Skeletal muscle tissue (tissue), 4 donors: ENCODE measurements around the gene AK9. TPM values are rescaled to one million over a fixed set of nuclear protein-coding genes. Genes with fewer than 3 reads are reported as not detected.

Experiments
- H3K27ac ChIP-seq: one replicate; pipeline ENCODE4 v1.7.0; 2013; ENCODE audit warnings: mild to moderate bottlenecking, low read depth, low read length, inconsistent platforms
- H3K27me3 ChIP-seq, 3 donors: one replicate each; pipeline ENCODE4 v1.7.0; 2013; ENCODE audit warnings: low read length in 3 of 3; ENCODE audit not compliant: control insufficient read depth in 3 of 3, insufficient read depth in 3 of 3
- H3K36me3 ChIP-seq, 3 donors: one replicate each; pipeline ENCODE4 v1.7.0; 2013; ENCODE audit warnings: low read length in 3 of 3; ENCODE audit not compliant: control insufficient read depth in 3 of 3, insufficient read depth in 3 of 3
- H3K4me1 ChIP-seq, 3 donors: one replicate each; pipeline ENCODE4 v1.7.0; 2013; ENCODE audit warnings: low read length in 3 of 3, mild to moderate bottlenecking in 3 of 3; ENCODE audit not compliant: control insufficient read depth in 3 of 3, insufficient read depth in 3 of 3
- H3K4me3 ChIP-seq, 3 donors: one replicate each; pipeline ENCODE4 v1.7.0; 2013; ENCODE audit warnings: low read length in 3 of 3
- H3K9ac ChIP-seq, 3 donors: one replicate each; pipeline ENCODE4 v1.7.0; 2013; ENCODE audit warnings: low read length in 3 of 3, mild to moderate bottlenecking in 3 of 3, moderate library complexity in 2 of 3, low read depth in 1 of 3
- H3K9me3 ChIP-seq, 3 donors: one replicate each; pipeline ENCODE4 v1.7.0; 2013; ENCODE audit warnings: low read length in 3 of 3; ENCODE audit not compliant: control insufficient read depth in 3 of 3
- total RNA-seq: library from RNA; depleted of rRNA; stranded (reverse); fragments of >200 nt; gene quantifications from one replicate; pipeline ENCODE4 v1.2.3, GENCODE V29; 2014
- donor health status: Osteomylitis.

The AK9 gene
- total RNA-seq, 1 donor from 2014 or later, result 14.1 TPM

- Histone ChIP-seq H3K4me1 (no peaks in the 10 kb centered on the region), H3K9me3 (no peaks in the 10 kb centered on the region), H3K36me3 (no peaks in the 10 kb centered on the region), H3K9ac (no peak overlapping the region), H3K27ac (no peak overlapping the region), H3K4me3 (no peak overlapping the region), H3K27me3 (no peaks in the 10 kb centered on the region)
These were observed 182.7 kb downstream of the AK9 start for GRCh38 chr6:109508166-109508860.

DNA sequence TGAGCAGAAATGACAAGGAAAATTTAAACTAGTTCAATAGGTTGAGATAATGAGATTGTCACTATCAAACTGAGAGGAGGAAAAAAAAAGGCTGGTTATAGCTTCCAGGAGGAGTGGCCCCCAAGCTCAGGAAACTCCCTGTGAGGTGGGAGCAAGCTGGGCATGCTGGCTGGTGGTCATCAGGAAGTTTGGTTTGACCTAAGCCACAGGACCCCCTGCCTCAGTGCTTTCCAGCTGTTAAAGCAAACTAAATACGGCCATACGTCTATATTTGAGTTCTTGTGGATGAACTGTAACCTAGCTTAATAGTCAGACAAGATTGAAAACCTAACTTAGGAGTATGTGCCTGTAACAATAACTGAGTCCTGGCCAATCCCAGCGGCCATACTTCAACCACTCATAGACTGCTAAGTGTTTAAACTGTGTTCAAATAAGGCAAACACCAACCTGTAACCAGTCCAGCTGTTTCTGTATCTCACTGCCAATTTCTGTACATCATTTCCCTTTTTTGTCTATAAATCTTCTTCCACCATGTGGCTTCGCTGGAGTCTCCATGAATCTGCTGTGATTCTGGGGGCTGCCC is 183.4 kb downstream of the AK9 start:
- Histone ChIP-seq H3K27me3 (no peaks in the 10 kb centered on the region), H3K4me3 (no peak overlapping the region), H3K36me3 (no peaks in the 10 kb centered on the region), H3K27ac (no peak overlapping the region), H3K9ac (no peak overlapping the region), H3K9me3 (no peaks in the 10 kb centered on the region), H3K4me1 (no peaks in the 10 kb centered on the region)

- no peaks in the 10 kb centered on the region for H3K36me3 ChIP-seq
- H3K27ac ChIP-seq, result no peak overlapping the region
- no peaks in the 10 kb centered on the region for H3K9me3 ChIP-seq
- no peak overlapping the region for H3K9ac ChIP-seq
- no peak overlapping the region for H3K4me3 ChIP-seq
- no peaks in the 10 kb centered on the region for H3K27me3 ChIP-seq
- H3K4me1 ChIP-seq, result no peaks in the 10 kb centered on the region
These were observed 184.2 kb downstream of the AK9 start for GRCh38 chr6:109506841-109507240.

DNA sequence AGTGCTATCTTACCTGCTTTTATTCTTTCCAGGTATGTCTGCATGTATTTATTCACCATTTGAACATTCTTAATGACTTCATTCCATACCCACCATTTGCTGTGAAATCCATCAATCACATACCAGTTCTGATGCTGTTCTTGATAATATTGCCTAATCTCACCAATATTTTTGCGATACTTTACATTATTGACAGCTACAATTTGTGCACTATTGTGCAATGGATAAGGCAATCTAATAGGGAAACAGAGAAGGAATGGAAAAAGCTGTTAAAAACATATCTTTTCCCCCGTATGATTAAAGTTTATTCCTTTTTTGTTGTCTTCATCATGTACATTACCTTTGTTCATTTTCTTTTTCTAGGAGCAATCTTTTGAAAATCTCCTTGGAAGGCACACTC is 184.7 kb downstream of the AK9 start:
- no peaks in the 10 kb centered on the region for H3K4me1 ChIP-seq

DNA sequence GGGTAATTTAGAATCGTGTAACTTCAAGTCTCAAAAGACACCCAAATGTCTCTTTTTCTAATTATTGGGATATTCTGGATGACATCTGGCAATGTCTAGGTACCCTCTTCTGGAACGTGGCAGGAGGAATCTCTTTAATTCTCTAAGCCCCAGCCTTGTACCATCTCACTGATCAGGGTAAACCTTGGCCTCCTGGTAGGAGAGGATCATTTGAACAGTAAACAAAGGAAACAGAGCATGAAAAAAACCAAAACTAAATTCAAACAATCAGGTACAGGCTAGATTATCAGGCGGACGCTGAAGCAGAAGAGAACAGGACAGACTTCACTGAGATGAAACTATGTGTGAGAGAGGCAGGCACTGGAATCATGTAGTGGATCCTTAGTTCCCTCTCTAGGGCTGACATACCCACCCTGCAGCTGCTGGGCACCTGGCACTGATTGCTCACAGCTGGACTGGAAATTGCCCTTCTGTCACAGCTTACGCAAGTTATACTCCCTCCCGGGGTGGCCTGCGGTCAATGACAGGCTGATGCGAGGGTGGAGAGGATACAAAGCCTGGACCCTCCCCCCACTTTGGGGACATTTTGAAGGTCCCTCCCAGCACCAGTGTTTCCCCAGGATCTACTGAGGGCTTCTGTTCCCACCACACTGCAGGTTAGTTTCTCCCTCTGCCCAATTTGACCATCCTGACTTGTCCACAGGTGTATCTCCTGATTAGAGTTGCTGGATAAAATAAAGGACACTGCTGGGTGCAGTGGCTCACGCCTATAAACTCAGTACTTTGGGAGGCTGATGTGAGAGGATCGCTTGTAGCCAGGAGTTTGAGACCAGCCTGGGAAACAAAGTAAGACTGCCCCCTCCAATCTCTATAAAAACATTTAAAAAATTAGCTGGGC is 187.4 kb downstream of the AK9 start:
- Histone ChIP-seq H3K9me3 (no peaks in the 10 kb centered on the region), H3K36me3 (no peaks in the 10 kb centered on the region), H3K4me1 (no peaks in the 10 kb centered on the region), H3K27me3 (no peaks in the 10 kb centered on the region), H3K9ac (no peak overlapping the region), H3K27ac (no peak overlapping the region), H3K4me3 (no peak overlapping the region)

More for the DNA sequence above, 184.7 kb downstream of the AK9 start:
- Histone ChIP-seq H3K9ac (no peak overlapping the region), H3K27me3 (no peaks in the 10 kb centered on the region), H3K36me3 (no peaks in the 10 kb centered on the region), H3K9me3 (no peaks in the 10 kb centered on the region), H3K27ac (no peak overlapping the region), H3K4me3 (no peak overlapping the region)

DNA sequence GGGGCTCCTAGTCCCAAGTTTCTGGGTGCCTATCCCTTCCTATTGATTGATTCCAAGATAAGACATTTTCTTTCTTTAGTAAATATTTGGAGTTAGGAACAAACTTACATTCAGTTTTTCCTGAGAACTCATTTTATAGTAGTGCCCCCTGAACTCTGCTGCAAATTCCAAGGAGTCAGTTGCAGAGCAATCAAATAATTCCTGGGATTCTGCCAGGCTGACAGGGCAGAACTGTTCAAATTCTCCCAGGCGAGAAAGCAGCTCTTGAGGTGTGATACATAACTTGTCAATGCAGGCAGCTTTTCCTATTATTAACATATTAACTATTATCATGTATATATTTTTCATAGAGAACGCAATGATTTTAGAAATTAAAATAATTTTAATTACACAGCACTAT is 192.1 kb downstream of the AK9 start:
- no peaks in the 10 kb centered on the region for H3K4me1 ChIP-seq
- no peaks in the 10 kb centered on the region for H3K9me3 ChIP-seq
- no peak overlapping the region for H3K4me3 ChIP-seq
- H3K9ac ChIP-seq, result no peak overlapping the region
- H3K36me3 ChIP-seq, result no peaks in the 10 kb centered on the region
- H3K27me3 ChIP-seq, result no peaks in the 10 kb centered on the region
- no peak overlapping the region for H3K27ac ChIP-seq

GRCh38 chr6:109498052-109498451 is 192.9 kb downstream of the AK9 start:
- no peak overlapping the region for H3K4me3 ChIP-seq
- H3K27me3 ChIP-seq, result no peaks in the 10 kb centered on the region
- H3K9me3 ChIP-seq, result no peaks in the 10 kb centered on the region
- no peaks in the 10 kb centered on the region for H3K4me1 ChIP-seq
- no peak overlapping the region for H3K27ac ChIP-seq
- no peak overlapping the region for H3K9ac ChIP-seq
- H3K36me3 ChIP-seq, result no peaks in the 10 kb centered on the region

DNA sequence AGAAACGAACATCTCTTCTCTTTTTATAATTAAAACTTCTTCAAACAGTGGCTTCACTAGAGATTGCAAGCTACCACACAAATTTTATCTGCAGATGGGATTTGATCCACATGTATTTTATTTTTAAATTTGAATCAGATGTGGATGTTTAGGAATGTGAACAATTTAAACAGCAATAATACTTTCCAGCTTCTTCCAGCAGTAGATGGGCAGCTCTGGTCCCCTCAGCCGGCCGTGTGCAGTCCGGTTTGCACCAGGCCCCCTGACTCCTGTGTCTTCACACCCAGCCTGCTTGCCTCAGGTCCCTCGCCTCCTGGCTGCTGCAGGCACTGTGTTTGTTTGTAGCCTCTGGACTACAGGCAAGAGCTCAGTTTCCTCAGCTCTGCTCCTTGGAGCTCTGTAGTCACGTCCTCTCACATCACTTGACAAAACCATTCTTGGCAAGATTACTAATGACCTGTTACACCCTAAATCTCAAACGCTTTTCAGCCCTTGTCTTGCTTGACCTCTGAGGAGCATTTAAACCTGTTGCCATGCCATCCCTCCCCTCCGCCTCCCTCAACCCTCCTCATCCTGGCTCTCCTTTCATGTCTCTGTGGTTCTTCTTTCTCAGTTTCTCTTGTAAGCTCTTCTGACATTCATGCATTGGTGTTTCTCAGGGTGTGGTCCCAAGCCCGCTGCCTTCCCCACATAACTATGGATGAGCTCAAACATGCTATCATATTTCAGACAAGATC is 194.8 kb downstream of the AK9 start:
- no peaks in the 10 kb centered on the region for H3K36me3 ChIP-seq
- H3K4me1 ChIP-seq, result peaks cover 0 to 4% (median 0%) of the 10 kb centered on the region in 3 donors
- no peak overlapping the region for H3K4me3 ChIP-seq
- H3K27ac ChIP-seq, result no peak overlapping the region
- H3K27me3 ChIP-seq, result no peaks in the 10 kb centered on the region
- no peak overlapping the region for H3K9ac ChIP-seq
- no peaks in the 10 kb centered on the region for H3K9me3 ChIP-seq

GRCh38 chr6:109493865-109494264 is 197.1 kb downstream of the AK9 start:
- H3K4me1 ChIP-seq, result peaks cover 0 to 4% (median 0%) of the 10 kb centered on the region in 3 donors
- H3K9me3 ChIP-seq, result no peaks in the 10 kb centered on the region
- no peak overlapping the region for H3K9ac ChIP-seq
- H3K36me3 ChIP-seq, result no peaks in the 10 kb centered on the region
- H3K27ac ChIP-seq, result no peak overlapping the region
- no peak overlapping the region for H3K4me3 ChIP-seq
- no peaks in the 10 kb centered on the region for H3K27me3 ChIP-seq
